HepG2 (cell line): ENCODE data around the gene ST6GALNAC2. TPM values are rescaled to one million over a fixed set of nuclear protein-coding genes. Genes with fewer than 3 reads are reported as not detected.

Experiments
- CERS6 ChIP-seq: sonication (generic); formaldehyde crosslinking; IDR thresholded peaks from 2 replicates; pipeline ENCODE4 v1.5.0; 2020; ENCODE audit warnings: missing genetic modification reagents
- HIVEP1 ChIP-seq: sonication (generic); formaldehyde crosslinking; IDR thresholded peaks from 2 replicates; pipeline ENCODE4 v1.4.0; 2020; ENCODE audit warnings: mild to moderate bottlenecking, missing genetic modification reagents
- KLF15 ChIP-seq: sonication (generic); formaldehyde crosslinking; IDR thresholded peaks from 2 replicates; pipeline ENCODE4 v1.8.1; 2023; ENCODE audit warnings: borderline replicate concordance, mild to moderate bottlenecking, inconsistent platforms, missing genetic modification reagents, mixed read lengths
- MAF1 ChIP-seq: sonication (generic); formaldehyde crosslinking; IDR thresholded peaks from 2 replicates; pipeline ENCODE4 v1.5.0; 2020; ENCODE audit warnings: missing genetic modification reagents, borderline replicate concordance
- MNT ChIP-seq: fragments of 450-650 bp; IDR thresholded peaks from 2 replicates; pipeline ENCODE4 v1.6.1; 2016
- SOX13 ChIP-seq, 3 experiments: fragments of 450-650 bp in 1 of 3; sonication (generic) in 1 of 3; formaldehyde crosslinking in 1 of 3; IDR thresholded peaks in 2 of 3; conservative IDR thresholded peaks in 1 of 3; 2 replicates each; pipeline versions ENCODE4 v1.5.0 to v1.6.1; 2016 to 2020; ENCODE audit warnings: antibody characterized with exemption in 1 of 3, mild to moderate bottlenecking in 1 of 3, missing compliant biosample characterization in 1 of 3, missing genetic modification reagents in 1 of 3, moderate library complexity in 1 of 3
- TBX2 ChIP-seq: sonication (generic); formaldehyde crosslinking; IDR thresholded peaks from 2 replicates; pipeline ENCODE4 v1.5.0; 2020; ENCODE audit warnings: missing genetic modification reagents, mild to moderate bottlenecking, borderline replicate concordance
- USF2 ChIP-seq, 2 experiments: sonication (generic) in 1 of 2; formaldehyde crosslinking in 1 of 2; IDR thresholded peaks; 2 replicates each; pipeline versions ENCODE4 v1.5.1 to v1.6.1; 2011 to 2020; ENCODE audit warnings: borderline replicate concordance in 1 of 2, low read depth in 1 of 2, low read length in 1 of 2, mild to moderate bottlenecking in 1 of 2, missing genetic modification reagents in 1 of 2, moderate library complexity in 1 of 2
- ZNF34 ChIP-seq: sonication (generic); formaldehyde crosslinking; IDR thresholded peaks from 2 replicates; pipeline ENCODE4 v1.4.0; 2020; ENCODE audit warnings: mild to moderate bottlenecking, missing genetic modification reagents, borderline replicate concordance
- ZNF770 ChIP-seq: sonication (generic); formaldehyde crosslinking; IDR thresholded peaks from 2 replicates; pipeline ENCODE4 v1.5.0; 2020; ENCODE audit warnings: mild to moderate bottlenecking, missing genetic modification reagents
- polyA plus RNA-seq, 8 experiments: library from polyadenylated mRNA; depleted of rRNA in 3 of 8; stranded (reverse) in 7 of 8; unstranded in 1 of 8; fragments of >200 nt; fragmentation: Illumina TruSeq in 4 of 8; extraction: Trizol in 4 of 8; gene quantifications; 2 replicates each; pipeline versions ENCODE4 v1.2.1 to v1.2.3, GENCODE V29; 2011 to 2016; ENCODE audit warnings: low read depth in 4 of 8, missing spikeins in 1 of 8, mixed read lengths in 1 of 8; ENCODE audit not compliant: insufficient read depth in 1 of 8
- total RNA-seq, 5 experiments: library from RNA; depleted of rRNA; stranded (reverse); fragments of >200 nt; fragmentation: Illumina TruSeq; extraction: Trizol; gene quantifications; 2 replicates each; pipeline ENCODE4 v1.2.3, GENCODE V29; 2016; ENCODE audit warnings: low read depth in 1 of 5

The ST6GALNAC2 gene
- total and polyA plus RNA-seq, 2 of the 13 experiments (the other 11 are each of a cell fraction or from before 2014, with no cell fraction given): 0.12 to 0.49 TPM

- no peak for TF ChIP-seq USF2 (IDR thresholded peaks at IDR 0.05; ENCODE audit: low read depth, low read length)
- TF ChIP-seq USF2 (CRISPR knock-in tag; IDR thresholded peaks at IDR 0.05; ENCODE audit: borderline replicate concordance): no peak
- TF ChIP-seq HIVEP1 (CRISPR knock-in tag): no peak
- peak; percentile 60 for TF ChIP-seq TBX2 (CRISPR knock-in tag)
- TF ChIP-seq CERS6 (CRISPR knock-in tag): no peak
- no peak for TF ChIP-seq KLF15 (CRISPR knock-in tag)
- TF ChIP-seq ZNF34: no peak
- TF ChIP-seq SOX13 (IDR thresholded peaks at IDR 0.05): 0 out of 2 replicates have a peak, but pooled peaks have one; percentile 22
- peak in 1 of 2 experiments; percentile 89; a peak in 2 of 4 replicates for TF ChIP-seq SOX13 (CRISPR knock-in tag; conservative IDR thresholded peaks at IDR 0.05 in 1 of 2, IDR thresholded peaks at IDR 0.05 in 1 of 2)
- TF ChIP-seq ZNF770 (CRISPR knock-in tag): no peak
- TF ChIP-seq MAF1: no peak
- TF ChIP-seq MNT: no peak
These were observed 15.9 kb downstream of the ST6GALNAC2 start (continued) for GRCh38 chr17:76569607-76570279.
